Dendritic cell treated with granulocyte-macrophage colony-stimulating factor and Interleukin-4, amounts not matched to agents 40 ng/mL and 50 ng/mL, for 4 days (primary cell): ENCODE results near the gene CEP131.

Experiments used
- H3K27ac Mint-ChIP-seq: one replicate; pipeline ENCODE4 v1.8.0; 2022; ENCODE audit warnings: mild to moderate bottlenecking, mixed read lengths
- H3K27me3 Mint-ChIP-seq: one replicate; pipeline ENCODE4 v1.8.0; 2022; ENCODE audit warnings: mild to moderate bottlenecking, mixed read lengths
- H3K36me3 Mint-ChIP-seq: one replicate; pipeline ENCODE4 v1.8.0; 2022; ENCODE audit warnings: low read depth, mixed read lengths
- H3K4me1 Mint-ChIP-seq: one replicate; pipeline ENCODE4 v1.8.0; 2022; ENCODE audit warnings: low read depth, mixed read lengths
- H3K4me3 Mint-ChIP-seq: one replicate; pipeline ENCODE4 v1.8.0; 2022; ENCODE audit warnings: mild to moderate bottlenecking, moderate library complexity, mixed read lengths
- H3K9me3 Mint-ChIP-seq: one replicate; pipeline ENCODE4 v1.8.0; 2022; ENCODE audit warnings: mixed read lengths
- intact Hi-C: fragments of 100-400 bp; cut with micrococcal nuclease; formaldehyde crosslinking; loops from one replicate; pipeline ENCODE4 v1.15.0; 2022

The CEP131 gene

DNA sequence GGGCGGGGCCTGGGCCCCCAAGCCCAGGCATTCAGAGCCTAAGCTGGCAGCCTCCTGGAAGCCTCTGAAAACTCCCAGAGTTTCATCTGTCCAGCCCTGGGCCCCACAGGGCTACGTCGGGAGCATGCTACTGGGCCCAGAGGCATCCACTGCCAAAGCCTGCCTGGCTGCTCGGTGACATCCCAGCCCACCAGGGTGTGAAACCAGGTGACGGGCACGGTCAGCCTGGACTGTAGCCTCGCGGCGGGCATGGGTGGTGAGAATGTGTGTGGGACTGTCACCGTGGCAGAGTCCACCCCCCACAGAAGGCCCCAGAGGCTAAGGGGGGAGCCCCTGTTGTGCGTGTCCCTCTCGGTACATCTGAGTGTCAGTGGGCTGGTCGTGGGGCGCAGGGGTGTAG, 31.1 kb downstream of the CEP131 start:
- Mint-ChIP-seq H3K36me3 (peaks cover 75% of the 10 kb centered on the region), H3K4me1 (peaks cover 5% of the 10 kb centered on the region), H3K9me3 (no peaks in the 10 kb centered on the region), H3K27ac (no peak overlapping the region), H3K4me3 (no peak overlapping the region), H3K27me3 (no peaks in the 10 kb centered on the region)
- intact Hi-C loops: no loop called here

DNA sequence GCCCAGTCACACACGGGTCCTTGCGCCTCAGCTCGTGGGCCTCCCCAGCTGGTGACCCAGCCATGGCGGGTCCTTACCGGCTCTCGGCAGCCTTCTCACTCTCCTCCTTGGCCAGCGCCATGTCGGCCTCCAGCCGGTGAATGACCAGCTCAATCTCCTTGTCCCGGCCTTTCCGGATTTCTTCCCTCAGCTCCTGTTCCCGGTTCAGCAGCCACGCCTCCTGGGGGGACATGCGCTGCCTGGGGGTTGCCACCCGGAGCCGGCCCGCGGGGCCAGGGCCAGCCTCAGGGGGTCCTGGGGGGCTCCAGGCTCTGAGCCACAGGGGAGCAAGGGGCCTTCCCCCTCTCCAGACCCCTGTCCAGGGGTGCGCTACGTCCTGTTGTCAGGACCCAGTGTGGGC, 31.6 kb downstream of the CEP131 start:
- no peaks in the 10 kb centered on the region for H3K9me3 Mint-ChIP-seq
- H3K27ac Mint-ChIP-seq: no peak overlapping the region
- H3K4me1 Mint-ChIP-seq: peaks cover 5% of the 10 kb centered on the region
- peaks cover 2% of the 10 kb centered on the region for H3K27me3 Mint-ChIP-seq
- no peak overlapping the region for H3K4me3 Mint-ChIP-seq
- intact Hi-C loops: no loop called here
- peaks cover 70% of the 10 kb centered on the region for H3K36me3 Mint-ChIP-seq

DNA sequence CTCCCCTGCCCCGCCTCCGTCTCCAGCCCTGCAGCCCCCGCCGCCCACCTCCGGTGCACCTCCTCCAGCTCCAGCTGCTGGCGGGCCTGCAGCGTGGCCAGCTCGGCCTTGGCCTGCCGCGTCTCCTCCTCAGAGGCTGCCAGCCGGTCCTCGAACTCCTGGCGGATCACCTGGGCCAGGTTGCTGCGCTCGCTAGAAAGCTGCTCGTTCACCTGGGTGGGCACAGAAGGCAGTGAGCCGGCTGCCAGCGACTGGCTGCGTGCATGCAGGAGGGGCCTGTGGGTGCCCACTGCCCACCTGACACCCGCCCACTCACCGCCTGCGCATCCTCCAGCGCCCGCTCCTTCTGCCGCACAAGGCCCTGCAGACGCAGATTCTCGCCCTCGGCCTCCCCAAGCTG, 32.2 kb downstream of the CEP131 start:
- peaks cover 65% of the 10 kb centered on the region for H3K36me3 Mint-ChIP-seq
- no peaks in the 10 kb centered on the region for H3K9me3 Mint-ChIP-seq
- intact Hi-C loops: no loop called here

GRCh38 chr17:81189670-81190530, 32.9 kb downstream of the CEP131 start:
- intact Hi-C loops: no loop called here
- no peak overlapping the region for H3K27ac Mint-ChIP-seq

More for the DNA sequence above, 32.2 kb downstream of the CEP131 start:
- no peak overlapping the region for H3K27ac Mint-ChIP-seq
- no peak overlapping the region for H3K4me3 Mint-ChIP-seq
- peaks cover 5% of the 10 kb centered on the region for H3K4me1 Mint-ChIP-seq
- peaks cover 2% of the 10 kb centered on the region for H3K27me3 Mint-ChIP-seq

GRCh38 chr17:81189016-81189415, 33.7 kb downstream of the CEP131 start:
- Mint-ChIP-seq H3K27me3 (peaks cover 17% of the 10 kb centered on the region), H3K9me3 (no peaks in the 10 kb centered on the region), H3K4me3 (no peak overlapping the region), H3K36me3 (peaks cover 50% of the 10 kb centered on the region), H3K27ac (no peak overlapping the region), H3K4me1 (peaks cover 5% of the 10 kb centered on the region)
- intact Hi-C loops: no loop called here

More at GRCh38 chr17:81189670-81190530, 32.9 kb downstream of the CEP131 start:
- Mint-ChIP-seq H3K36me3 (peaks cover 59% of the 10 kb centered on the region), H3K9me3 (no peaks in the 10 kb centered on the region), H3K4me1 (peaks cover 5% of the 10 kb centered on the region), H3K4me3 (no peak overlapping the region), H3K27me3 (peaks cover 8% of the 10 kb centered on the region)

GRCh38 chr17:81188491-81188840, 34.3 kb downstream of the CEP131 start:
- intact Hi-C loops: no loop called here
- Mint-ChIP-seq H3K36me3 (peaks cover 44% of the 10 kb centered on the region), H3K27ac (no peak overlapping the region), H3K4me1 (peaks cover 5% of the 10 kb centered on the region), H3K4me3 (no peak overlapping the region), H3K27me3 (peaks cover 22% of the 10 kb centered on the region), H3K9me3 (no peaks in the 10 kb centered on the region)

GRCh38 chr17:81187586-81188490, 34.9 kb downstream of the CEP131 start:
- no peak overlapping the region for H3K27ac Mint-ChIP-seq
- H3K4me1 Mint-ChIP-seq: peaks cover 5% of the 10 kb centered on the region
- intact Hi-C loops: no loop called here
- H3K36me3 Mint-ChIP-seq: peaks cover 38% of the 10 kb centered on the region
- H3K9me3 Mint-ChIP-seq: no peaks in the 10 kb centered on the region
- H3K27me3 Mint-ChIP-seq: peaks cover 24% of the 10 kb centered on the region
- H3K4me3 Mint-ChIP-seq: no peak overlapping the region

DNA sequence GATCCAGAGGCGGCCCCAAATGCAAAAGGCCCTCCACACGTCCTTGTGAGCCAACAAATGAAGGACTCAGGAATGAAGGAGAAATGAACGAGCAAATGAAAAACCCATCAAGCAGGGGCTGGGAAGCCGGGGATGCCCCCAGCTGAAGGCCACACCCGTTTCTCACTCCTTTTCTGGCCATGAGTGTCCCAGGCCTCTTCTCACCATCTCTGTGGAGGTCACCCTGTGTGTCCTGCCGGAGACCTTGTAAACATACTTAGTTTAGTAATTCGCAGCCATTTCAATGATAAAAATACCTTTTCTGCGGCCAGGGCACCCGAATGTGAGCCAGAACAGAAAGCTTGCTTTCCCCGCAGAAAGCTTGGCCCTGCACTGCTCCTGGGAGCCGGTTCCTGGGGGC, 35.6 kb downstream of the CEP131 start:
- H3K27ac Mint-ChIP-seq: no peak overlapping the region
- no peak overlapping the region for H3K4me3 Mint-ChIP-seq
- peaks cover 27% of the 10 kb centered on the region for H3K27me3 Mint-ChIP-seq
- intact Hi-C loops: no loop called here
- peaks cover 5% of the 10 kb centered on the region for H3K4me1 Mint-ChIP-seq
- H3K9me3 Mint-ChIP-seq: no peaks in the 10 kb centered on the region
- H3K36me3 Mint-ChIP-seq: peaks cover 34% of the 10 kb centered on the region

DNA sequence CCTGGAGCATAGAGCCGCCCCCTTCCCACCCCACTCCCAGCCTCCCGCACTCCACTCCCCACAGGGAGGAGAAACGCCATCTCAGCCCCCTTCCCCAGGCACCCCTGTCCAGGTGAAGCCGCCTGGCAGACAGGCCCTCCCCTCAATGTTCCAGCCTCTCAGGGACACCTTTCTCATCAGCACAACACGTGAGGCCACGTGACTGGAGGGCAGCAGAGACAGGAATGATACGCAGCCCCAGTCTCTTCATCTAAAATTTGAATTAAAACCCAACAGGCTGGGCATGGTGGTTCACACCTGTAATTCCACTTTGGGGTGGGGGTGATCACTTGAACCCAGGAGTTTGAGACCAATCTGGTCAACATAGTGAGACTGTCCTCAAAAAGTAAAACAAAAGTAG, 36.6 kb downstream of the CEP131 start:
- Mint-ChIP-seq H3K4me3 (no peak overlapping the region), H3K27ac (no peak overlapping the region), H3K4me1 (peaks cover 5% of the 10 kb centered on the region), H3K9me3 (no peaks in the 10 kb centered on the region), H3K27me3 (peaks cover 27% of the 10 kb centered on the region), H3K36me3 (peaks cover 25% of the 10 kb centered on the region)
- intact Hi-C loops: no loop called here

GRCh38 chr17:81184555-81184954, 38.2 kb downstream of the CEP131 start:
- no peak overlapping the region for H3K27ac Mint-ChIP-seq
- no peak overlapping the region for H3K4me3 Mint-ChIP-seq
- intact Hi-C loops: no loop called here
- peaks cover 5% of the 10 kb centered on the region for H3K4me1 Mint-ChIP-seq
- no peaks in the 10 kb centered on the region for H3K9me3 Mint-ChIP-seq
- peaks cover 27% of the 10 kb centered on the region for H3K27me3 Mint-ChIP-seq
- H3K36me3 Mint-ChIP-seq: peaks cover 9% of the 10 kb centered on the region

DNA sequence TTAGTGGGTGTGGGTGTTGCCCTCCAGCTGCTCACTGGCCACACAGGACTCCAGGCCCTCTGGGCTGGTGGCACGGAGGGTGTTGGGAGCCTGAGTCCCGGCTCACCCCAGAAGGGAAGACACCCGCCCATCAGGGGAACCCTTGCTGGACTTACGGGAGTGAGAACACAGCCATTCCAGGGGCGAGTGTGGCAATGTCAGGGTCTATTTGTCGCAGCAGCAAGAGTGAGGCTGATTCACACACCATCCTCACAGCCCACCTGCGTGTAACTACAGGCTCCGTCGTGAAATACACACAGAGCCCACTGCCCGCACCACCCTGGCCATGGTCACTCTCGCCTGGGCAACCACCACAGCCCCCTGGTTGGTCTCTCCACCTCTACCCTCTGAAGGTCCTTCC, 39.0 kb downstream of the CEP131 start:
- H3K9me3 Mint-ChIP-seq: no peaks in the 10 kb centered on the region
- peaks cover under 1% of the 10 kb centered on the region for H3K4me1 Mint-ChIP-seq

GRCh38 chr17:81183316-81183715, 39.4 kb downstream of the CEP131 start:
- H3K27ac Mint-ChIP-seq: no peak overlapping the region
- no peaks in the 10 kb centered on the region for H3K9me3 Mint-ChIP-seq
- peaks cover 27% of the 10 kb centered on the region for H3K27me3 Mint-ChIP-seq
- intact Hi-C loops: no loop called here
- H3K4me1 Mint-ChIP-seq: no peaks in the 10 kb centered on the region
- H3K4me3 Mint-ChIP-seq: no peak overlapping the region
- H3K36me3 Mint-ChIP-seq: no peaks in the 10 kb centered on the region

More for the DNA sequence above, 39.0 kb downstream of the CEP131 start:
- H3K27ac Mint-ChIP-seq: no peak overlapping the region
- peaks cover 27% of the 10 kb centered on the region for H3K27me3 Mint-ChIP-seq
- H3K4me3 Mint-ChIP-seq: no peak overlapping the region
- H3K36me3 Mint-ChIP-seq: peaks cover 1% of the 10 kb centered on the region
- intact Hi-C loops: no loop called here

GRCh38 chr17:81182596-81182995, 40.2 kb downstream of the CEP131 start:
- peaks cover 27% of the 10 kb centered on the region for H3K27me3 Mint-ChIP-seq
- no peak overlapping the region for H3K27ac Mint-ChIP-seq
- H3K9me3 Mint-ChIP-seq: no peaks in the 10 kb centered on the region
- H3K4me1 Mint-ChIP-seq: no peaks in the 10 kb centered on the region
- H3K4me3 Mint-ChIP-seq: no peak overlapping the region
- H3K36me3 Mint-ChIP-seq: no peaks in the 10 kb centered on the region
- intact Hi-C loops: no loop called here

GRCh38 chr17:81181811-81182185, 41.0 kb downstream of the CEP131 start:
- intact Hi-C loops: no loop called here
- Mint-ChIP-seq H3K27ac (no peak overlapping the region), H3K4me1 (no peaks in the 10 kb centered on the region), H3K27me3 (peaks cover 27% of the 10 kb centered on the region), H3K4me3 (no peak overlapping the region), H3K9me3 (no peaks in the 10 kb centered on the region), H3K36me3 (no peaks in the 10 kb centered on the region)
